Tibial artery (tissue), 4 donors: ENCODE results near the gene PBX1.

ENCODE experiments used
- DNase-seq, 2 donors: peaks; one replicate each; pipeline ENCODE4 v3.0.0-alpha.2; 2019
- H3K27ac ChIP-seq, 2 donors: fragments of 200-600 bp; sonication (generic) in 1 of 2; 1 replicate in 1 of 2; 2 replicates in 1 of 2; pipeline ENCODE4 v1.5.1; 2018 to 2019; ENCODE audit warnings: mild to moderate bottlenecking in 1 of 2
- H3K27me3 ChIP-seq, 2 donors: fragments of 200-600 bp; sonication (generic) in 1 of 2; one replicate each; pipeline versions ENCODE4 v1.5.1 to v1.6.0; 2016 to 2019
- H3K36me3 ChIP-seq, 3 donors: fragments of 200-600 bp; sonication (generic) in 2 of 3; one replicate each; pipeline ENCODE4 v1.5.1; 2016 to 2019; ENCODE audit warnings: mild to moderate bottlenecking in 2 of 3
- H3K4me1 ChIP-seq, 4 donors: fragments of 200-600 bp; sonication (generic) in 2 of 4; 1 replicate in 3 of 4; 2 replicates in 1 of 4; pipeline ENCODE4 v1.5.1; 2016 to 2019
- H3K4me3 ChIP-seq, 2 donors: fragments of 200-600 bp; sonication (generic) in 1 of 2; 1 replicate in 1 of 2; 2 replicates in 1 of 2; pipeline ENCODE4 v1.5.1; 2018 to 2019; ENCODE audit warnings: mild to moderate bottlenecking in 2 of 2
- H3K9me3 ChIP-seq, 3 donors: fragments of 200-600 bp; sonication (generic) in 1 of 3; one replicate each; pipeline ENCODE4 v1.5.1; 2016 to 2019
- CTCF ChIP-seq, 2 experiments: fragments of 200-600 bp in 1 of 2; fragments of 450-650 bp in 1 of 2; IDR thresholded peaks; one replicate each; pipeline ENCODE4 v1.5.1; 2017 to 2019; ENCODE audit warnings: antibody characterized with exemption in 2 of 2, mild to moderate bottlenecking in 1 of 2, moderate library complexity in 1 of 2
- intact Hi-C: fragments of 100-400 bp; cut with DNase I; formaldehyde crosslinking; loops from one replicate; pipeline ENCODE4 v1.15.0; 2023; ENCODE audit warnings: low total_unique reads

PBX1 gene

GRCh38 chr1:164670786-164671185 is 111.8 kb downstream of the PBX1 start:
- Histone ChIP-seq H3K4me1 (peaks cover 0 to 20% (median 6%) of the 10 kb centered on the region in 4 donors), H3K4me3 (no peak overlapping the region), H3K27me3 (no peaks in the 10 kb centered on the region), H3K9me3 (no peaks in the 10 kb centered on the region), H3K27ac (no peak overlapping the region), H3K36me3 (no peaks in the 10 kb centered on the region)
- TF ChIP-seq CTCF (IDR thresholded peaks at IDR 0.05), result no peak
- DNase-seq, result no peak
- intact Hi-C loops, result no loop called here

- Histone ChIP-seq H3K4me1 (peaks cover 0 to 20% (median 9%) of the 10 kb centered on the region in 4 donors), H3K36me3 (no peaks in the 10 kb centered on the region), H3K27ac (no peak overlapping the region), H3K4me3 (no peak overlapping the region), H3K27me3 (no peaks in the 10 kb centered on the region), H3K9me3 (no peaks in the 10 kb centered on the region)
- no peak for TF ChIP-seq CTCF (IDR thresholded peaks at IDR 0.05)
- DNase-seq, result no peak
- intact Hi-C loops, result no loop called here
Observed at GRCh38 chr1:164671323-164671965, 112.5 kb downstream of the PBX1 start.

DNA sequence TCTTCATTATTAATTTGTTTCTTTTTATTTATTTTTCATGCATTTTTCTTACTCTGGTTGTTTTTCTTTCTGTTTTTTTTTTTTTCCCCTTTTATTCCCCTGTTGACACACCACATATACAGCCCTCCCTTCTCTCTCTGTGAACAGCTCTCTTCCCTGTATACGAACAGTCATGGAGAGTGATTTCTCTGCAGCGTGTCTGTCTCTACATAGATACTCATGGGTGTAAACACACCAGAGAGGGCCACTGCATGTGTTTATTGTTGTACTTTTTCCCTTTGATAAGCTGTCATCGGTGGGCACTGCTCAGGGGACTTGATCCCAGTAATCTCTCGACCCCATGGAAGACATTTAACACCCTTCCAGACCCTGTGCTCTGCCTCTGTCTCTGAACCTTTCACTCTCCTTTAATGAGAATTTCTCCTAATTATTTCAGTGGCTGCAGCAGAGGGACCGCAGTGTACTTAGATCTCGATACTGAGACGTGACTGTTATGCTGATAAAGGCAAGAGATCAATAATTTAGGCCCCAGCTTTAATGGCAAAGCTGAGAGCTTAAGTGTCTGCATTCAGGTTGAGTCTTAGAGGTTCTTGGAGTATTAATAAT is 113.1 kb downstream of the PBX1 start:
- TF ChIP-seq CTCF (IDR thresholded peaks at IDR 0.05), result no peak
- intact Hi-C loops, result no loop called here
- H3K4me1 ChIP-seq, result peaks cover 0 to 20% (median 9%) of the 10 kb centered on the region in 4 donors
- no peak overlapping the region for H3K4me3 ChIP-seq
- no peak overlapping the region for H3K27ac ChIP-seq
- no peaks in the 10 kb centered on the region for H3K36me3 ChIP-seq
- H3K9me3 ChIP-seq, result no peaks in the 10 kb centered on the region
- no peak for DNase-seq
- H3K27me3 ChIP-seq, result no peaks in the 10 kb centered on the region

- intact Hi-C loops, result no loop called here
- no peak overlapping the region for H3K27ac ChIP-seq
- H3K4me3 ChIP-seq, result no peak overlapping the region
- H3K4me1 ChIP-seq, result peaks cover 0 to 20% (median 9%) of the 10 kb centered on the region in 4 donors
- DNase-seq, result no peak
- no peaks in the 10 kb centered on the region for H3K27me3 ChIP-seq
- no peak for TF ChIP-seq CTCF (IDR thresholded peaks at IDR 0.05)
- H3K36me3 ChIP-seq, result no peaks in the 10 kb centered on the region
- H3K9me3 ChIP-seq, result no peaks in the 10 kb centered on the region
Observed at GRCh38 chr1:164672588-164672987, 113.6 kb downstream of the PBX1 start.

DNA sequence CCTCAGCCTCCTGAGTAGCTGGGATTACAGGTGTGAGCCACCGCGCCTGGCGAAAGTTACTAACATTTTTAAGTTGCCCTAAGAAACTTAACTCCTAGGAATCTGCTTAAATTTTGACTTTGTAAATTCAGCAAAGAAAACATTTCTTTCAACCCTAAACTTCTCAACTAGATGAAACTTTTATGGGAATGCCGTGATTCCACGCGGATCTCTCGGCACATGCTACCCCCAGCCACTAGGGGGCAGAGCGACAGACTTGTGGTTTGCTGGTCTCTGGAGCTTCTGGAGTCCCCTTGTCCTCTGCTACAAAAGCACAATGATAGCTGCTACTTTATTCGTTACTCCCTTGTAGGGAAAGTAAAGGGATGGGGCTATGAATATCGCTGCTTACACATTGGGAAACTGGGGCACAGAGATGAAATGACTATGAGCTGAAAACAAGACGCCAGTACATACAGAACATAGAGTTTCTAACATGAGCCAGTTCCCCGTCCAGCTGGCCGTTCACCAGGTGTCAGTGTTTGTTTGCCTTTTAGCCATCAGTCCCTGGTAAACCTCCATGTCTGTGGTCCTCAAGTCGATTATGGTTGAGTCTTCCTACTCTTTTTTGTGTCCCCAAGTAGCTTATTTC is 114.7 kb downstream of the PBX1 start:
- Histone ChIP-seq H3K9me3 (no peaks in the 10 kb centered on the region), H3K4me1 (peaks cover 0 to 20% (median 11%) of the 10 kb centered on the region in 4 donors), H3K4me3 (no peak overlapping the region), H3K27me3 (no peaks in the 10 kb centered on the region), H3K36me3 (no peaks in the 10 kb centered on the region), H3K27ac (no peak overlapping the region)
- DNase-seq, result no peak
- TF ChIP-seq CTCF (IDR thresholded peaks at IDR 0.05), result peak in 1 of 2 experiments; percentile 21
- intact Hi-C loops, result no loop called here
